Stimulated activated CD4-positive, alpha-beta T cell treated with anti-CD3 and anti-CD28 coated beads, Interleukin-4, amount 100 ng/mL, for 48 hours (primary cell): Measurements from ENCODE around the gene SP8.
"Not testable (repeated sequence)": the region's sequence is repeated elsewhere in the genome, so short reads cannot be mapped to it uniquely, and the experiment has no call there.

Experiments
- DNase-seq, 2 donors: peaks; one replicate each; pipeline ENCODE4 v3.0.0-alpha.2; 2020; ENCODE audit warnings: low read depth in 2 of 2

Gene SP8

DNA sequence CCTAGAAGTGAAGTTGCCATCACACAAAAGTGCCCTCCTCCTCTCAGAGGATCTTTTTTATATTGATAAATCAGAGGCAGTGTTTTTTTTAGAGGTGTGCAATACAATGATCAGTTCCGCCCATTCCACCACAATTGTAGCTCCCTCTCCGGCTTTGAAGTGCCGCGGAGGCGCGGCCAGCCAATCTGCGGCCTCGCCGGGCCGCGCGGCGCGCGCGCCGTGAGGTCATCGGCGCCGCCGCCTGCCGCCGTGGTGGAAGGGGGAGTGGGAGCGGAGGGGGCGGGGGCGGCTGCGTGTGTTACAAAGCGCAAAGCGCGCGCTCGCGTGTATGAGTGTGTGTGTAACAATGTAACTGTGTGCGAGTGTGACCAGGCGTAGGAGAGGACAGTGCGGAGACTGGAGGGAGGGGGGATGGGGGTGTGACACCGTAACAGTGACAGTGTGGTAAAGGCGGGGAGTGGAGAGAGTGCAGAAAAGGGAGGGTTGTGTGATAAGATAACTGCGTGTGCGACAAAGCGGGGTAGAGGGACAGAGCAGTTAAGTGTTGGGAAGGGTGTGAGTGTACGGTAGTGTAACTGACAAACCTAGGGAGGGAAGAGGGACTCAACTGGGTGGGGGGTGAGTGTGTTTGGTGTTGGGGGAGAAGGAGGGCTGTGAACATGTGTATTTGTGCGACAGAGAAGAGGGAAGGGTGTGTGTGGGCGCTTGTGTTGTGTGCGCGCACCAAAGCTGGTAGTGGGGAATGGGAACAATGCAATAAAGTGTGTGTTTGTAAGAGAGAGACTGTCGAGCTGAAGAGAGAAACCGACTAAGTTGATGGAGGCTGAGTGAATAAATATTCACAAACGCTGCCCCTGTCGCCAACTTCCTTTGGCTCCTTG is at the start of gene SP8:
TSS of gene SP8 (minus strand) at position 108 of the 881 bp plus-strand sequence. CDS start at position 20, 88 bp downstream.
- no peak for DNase-seq

DNA sequence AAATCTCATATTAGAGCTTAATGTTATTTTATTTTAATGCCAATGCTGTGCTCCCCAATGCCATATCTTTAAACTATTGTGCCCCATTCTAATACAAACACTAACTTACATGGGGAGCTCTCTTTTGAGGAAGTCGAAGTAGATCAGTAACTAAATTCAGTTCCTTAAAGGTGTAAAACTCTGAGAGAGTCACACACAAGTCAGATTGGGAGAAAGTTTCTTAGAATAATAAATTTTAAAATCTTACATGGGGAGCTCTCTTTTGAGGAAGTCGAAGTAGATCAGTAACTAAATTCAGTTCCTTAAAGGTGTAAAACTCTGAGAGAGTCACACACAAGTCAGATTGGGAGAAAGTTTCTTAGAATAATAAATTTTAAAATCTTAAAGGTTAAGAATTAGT is 49.7 kb upstream of the SP8 start:
- not testable (repeated sequence) for DNase-seq

DNA sequence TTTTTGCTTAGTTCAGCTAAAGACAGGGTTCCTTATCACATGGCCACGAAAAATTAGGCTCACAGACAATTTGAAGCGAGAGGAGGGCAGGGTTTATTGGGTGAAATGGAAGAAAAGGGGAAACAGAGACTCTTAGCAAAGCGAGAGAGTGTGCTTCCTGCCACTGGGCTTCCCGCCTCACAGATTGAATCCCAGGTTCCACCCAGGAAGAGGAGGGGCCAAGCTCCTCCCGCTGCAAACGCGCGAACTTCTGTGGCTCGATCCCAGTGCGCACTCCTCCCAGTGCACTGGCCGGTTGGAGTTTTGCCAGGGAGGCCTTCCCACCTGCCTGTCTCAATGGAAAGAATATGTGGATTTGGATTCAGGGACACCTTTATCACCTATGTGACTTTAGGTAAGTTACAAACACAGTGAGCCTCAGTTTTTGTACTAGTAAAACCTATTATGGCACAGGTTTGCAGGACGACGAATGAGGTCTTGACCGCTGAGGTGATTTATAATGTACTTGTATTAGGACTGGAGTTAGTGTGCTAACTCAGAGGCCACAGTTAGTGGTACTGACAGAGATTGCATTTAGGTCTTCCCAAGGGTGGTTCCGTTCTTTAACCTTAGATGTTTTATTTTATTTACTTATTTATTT is 48.5 kb upstream of the SP8 start:
- no peak for DNase-seq

DNA sequence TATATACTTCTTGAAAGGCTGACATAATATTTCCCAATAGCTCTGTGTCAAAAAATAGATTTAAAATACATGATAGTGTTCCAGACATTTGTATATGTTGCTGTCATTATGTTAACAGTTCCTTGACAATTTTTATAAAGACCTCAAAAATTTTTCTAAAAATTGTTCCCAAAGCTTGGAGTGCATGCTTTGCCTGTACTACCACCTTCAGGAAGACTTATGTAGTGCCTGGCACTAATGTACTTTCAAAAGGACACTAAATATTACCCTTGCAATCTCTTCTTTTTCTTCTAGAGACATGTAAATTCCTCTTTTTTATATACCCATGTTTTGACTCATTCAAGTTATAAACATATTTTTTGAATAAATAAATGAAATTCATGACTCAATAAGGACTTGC is 48.0 kb upstream of the SP8 start:
- DNase-seq, result no peak

DNA sequence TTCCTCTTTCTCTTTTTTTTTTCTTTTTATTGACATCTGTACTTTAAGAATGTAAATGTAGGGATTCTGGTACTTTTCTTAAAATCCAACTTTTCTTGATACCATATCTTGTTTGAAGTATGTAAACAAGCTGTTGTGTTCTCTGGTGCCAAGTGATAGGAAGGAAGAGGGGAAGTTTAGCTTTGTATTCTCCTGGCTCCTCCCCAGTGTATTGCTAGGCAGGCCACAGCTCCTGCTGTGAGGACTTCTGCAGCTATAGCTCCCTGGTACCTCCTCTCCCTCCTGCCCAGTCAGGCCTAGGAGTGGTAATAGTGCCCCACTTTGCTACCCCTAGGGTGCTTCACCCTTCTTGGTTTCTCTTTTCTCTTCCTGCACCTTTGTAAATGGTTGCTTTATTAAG is 45.3 kb upstream of the SP8 start:
- no peak for DNase-seq

DNA sequence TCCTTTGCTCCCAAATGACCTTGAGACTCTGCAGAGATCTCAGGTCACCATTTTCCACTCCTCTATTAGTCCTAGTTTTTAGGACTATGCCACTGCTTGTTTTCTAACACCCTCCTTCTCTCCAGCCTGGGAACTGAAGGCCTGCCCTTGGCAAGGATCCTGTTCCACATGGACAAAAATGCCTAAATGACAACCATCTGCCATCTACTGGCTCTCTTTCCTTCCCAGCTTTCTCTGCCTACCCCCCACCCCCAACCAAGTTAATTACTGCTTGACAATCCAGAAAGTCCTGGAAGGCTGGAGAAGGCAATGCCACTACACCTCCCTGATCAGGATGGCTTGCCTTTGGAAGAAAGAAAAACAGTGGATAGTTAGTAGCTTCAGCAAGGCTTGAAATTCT is 44.8 kb upstream of the SP8 start:
- DNase-seq, result no peak

DNA sequence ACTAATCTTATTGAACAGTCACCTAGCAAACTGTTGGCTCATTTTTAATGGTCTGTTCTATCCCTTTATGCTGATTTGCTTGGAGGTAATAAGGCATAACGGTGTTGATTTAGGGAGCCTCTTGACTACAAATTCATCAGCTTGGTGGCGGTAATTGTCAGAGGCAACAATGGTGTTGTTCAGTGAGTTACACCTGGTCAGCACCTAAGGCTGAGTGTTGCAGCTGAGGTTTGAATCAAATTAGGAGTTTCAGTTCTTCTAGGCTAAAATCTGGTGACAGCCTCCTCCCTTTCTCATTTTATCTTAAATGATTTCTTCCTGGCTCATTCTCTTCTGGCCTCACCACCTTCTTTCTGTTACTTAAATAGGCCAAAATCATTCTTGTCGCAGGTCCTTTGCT is 42.3 kb upstream of the SP8 start:
- no peak for DNase-seq

DNA sequence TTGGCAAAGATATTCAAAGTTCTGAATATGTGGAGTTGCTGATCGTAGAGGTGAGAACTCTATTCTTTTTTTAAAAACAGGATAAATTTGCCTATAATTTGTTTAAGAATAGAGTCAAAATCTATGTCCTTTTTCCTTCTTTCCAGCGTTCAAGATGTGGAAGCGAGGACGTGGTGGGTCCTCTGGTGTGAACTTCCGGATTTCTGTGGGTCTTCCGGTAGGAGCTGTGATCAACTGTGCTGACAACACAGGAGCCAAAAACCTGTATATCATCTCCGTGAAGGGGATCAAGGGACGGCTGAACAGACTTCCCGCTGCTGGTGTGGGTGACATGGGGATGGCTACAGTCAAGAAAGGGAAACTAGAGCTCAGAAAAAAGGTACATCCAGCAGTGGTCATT is 40.5 kb upstream of the SP8 start:
- DNase-seq, result no peak

DNA sequence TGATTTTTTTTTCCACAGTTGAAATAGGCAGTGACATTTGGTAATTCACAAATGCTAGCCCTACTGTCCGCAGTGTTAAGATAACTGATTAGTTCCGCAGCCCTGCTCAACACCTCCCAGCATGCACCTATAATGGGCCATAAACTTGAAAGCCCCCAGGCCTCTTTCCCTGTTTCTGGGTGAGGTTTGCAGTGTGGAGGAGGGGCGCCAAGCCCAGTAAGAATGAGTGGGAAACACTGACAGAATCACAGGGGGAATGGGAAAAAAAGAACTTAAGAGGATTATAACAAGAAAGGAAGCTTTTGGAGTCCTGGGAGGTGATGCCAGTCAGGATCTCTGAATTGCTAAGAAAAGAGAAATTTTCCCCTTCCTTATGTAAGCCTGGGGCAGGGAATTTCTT is 39.6 kb upstream of the SP8 start:
- DNase-seq, result no peak

DNA sequence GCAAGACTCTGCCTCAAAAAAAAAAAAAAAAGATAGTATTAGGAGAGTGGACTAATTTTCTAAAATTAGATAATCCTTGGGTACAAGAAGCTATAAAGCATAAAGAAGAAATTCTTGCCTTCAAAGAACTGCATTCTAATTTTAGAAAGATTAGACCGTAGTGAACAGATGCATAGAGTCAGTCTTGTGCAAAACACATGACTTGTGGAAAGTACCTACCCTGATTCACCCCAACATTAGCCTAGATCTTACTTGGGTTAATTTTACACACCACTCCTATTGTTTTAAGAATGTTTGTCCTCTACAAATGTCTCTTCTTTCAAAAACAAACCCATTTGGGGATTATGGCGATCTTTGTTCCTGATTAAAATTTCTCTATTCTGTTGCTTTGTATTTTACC is 38.9 kb upstream of the SP8 start:
- DNase-seq, result no peak

DNA sequence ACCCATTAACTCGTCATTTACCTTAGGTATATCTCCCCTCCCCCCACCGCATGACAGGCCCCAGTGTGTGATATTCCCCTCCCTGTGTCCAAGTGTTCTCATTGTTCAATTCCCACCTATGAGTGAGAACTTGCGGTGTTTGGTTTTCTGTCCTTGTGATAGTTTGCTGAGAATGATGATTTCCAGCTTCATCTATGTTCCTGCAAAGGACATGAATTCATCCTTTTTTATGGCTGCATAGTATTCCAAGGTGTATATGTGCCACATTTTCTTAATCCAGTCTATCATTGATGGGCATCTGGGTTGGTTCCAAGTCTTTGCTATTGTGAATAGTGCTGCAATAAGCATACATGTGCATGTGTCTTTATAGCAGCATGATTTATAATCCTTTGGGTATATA is 34.7 kb upstream of the SP8 start:
- DNase-seq, result not testable (repeated sequence)

DNA sequence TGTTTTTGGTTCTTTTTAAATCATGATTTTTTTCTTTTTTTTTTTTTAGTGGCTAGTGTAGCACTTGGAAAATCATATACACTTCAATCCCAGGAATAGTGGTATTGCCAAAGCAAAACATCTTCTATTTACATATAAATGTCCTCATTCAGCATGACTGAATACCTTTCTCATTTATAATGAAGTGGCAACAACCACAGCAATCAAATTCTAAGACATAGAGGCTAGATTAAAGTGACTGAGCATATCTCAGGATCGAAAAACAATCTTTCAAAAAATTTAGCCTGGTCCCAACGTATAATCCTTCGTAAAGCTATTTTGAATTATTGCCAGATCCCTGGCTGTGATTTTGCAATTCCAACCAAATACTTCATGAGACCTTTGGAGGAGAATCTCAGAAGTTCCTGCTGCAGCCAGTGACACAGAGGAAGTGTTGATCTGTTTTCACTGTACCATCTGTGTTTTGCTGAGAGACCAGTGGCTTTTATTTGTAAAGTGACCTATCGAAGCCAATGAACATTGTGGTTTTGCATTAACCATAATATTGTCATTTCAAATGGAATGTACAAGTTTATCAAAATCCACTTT is 29.8 kb upstream of the SP8 start:
- no peak for DNase-seq

DNA sequence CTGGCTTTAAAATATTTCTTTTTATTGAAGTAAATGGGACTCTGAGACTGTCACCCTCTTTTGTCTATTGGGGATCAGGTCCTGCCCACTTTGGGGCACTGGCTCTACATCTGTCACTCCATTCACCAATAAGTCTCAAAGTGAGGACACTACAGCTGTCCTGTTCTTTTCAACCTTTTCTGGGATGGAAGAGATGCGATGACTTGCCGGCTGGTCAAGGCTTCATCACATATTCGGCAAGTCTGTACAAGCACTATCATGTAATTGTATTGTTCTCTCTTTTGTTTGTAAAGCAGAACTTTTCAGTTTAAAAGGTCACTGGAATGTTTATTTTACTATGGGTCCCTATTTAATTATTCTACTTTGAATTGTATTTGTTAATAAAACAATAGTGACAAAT is 17.7 kb upstream of the SP8 start:
- DNase-seq, result no peak

DNA sequence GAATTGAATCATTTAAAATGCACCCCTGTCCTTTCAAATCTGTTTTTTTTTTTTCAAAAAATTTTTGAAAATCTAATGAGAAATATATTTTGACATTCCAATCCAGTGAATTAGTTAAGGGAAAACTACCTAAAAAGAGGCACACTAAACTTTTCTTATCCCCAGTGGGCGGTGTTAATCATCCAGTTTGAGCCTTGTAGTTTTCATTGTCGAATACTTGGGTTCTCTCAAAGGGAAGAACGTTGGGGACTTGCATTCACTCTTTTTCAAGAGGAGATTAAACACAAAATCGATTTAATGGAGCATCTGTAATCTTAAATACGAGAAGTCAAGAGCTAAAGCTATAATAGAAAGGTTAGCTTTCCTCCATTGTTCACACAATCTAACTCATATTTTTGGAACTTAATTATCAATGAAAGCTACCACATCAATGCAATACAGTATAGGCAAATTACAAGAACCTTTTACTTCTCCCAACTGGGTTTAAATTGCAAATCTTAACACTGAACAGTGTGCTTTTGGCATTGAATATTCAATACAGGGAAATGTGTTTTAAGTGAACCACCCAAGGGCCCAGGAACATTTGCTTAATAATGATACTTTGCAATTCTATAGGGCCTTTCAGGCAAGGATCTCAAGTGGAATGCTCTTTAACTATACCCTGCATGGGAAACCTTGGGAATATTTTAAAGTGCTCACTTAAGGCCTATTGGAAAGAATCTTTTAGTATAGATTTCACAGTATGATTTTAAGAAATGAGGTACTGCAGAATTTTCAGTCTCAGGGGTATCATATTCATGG is 13.1 kb upstream of the SP8 start:
- no peak for DNase-seq

DNA sequence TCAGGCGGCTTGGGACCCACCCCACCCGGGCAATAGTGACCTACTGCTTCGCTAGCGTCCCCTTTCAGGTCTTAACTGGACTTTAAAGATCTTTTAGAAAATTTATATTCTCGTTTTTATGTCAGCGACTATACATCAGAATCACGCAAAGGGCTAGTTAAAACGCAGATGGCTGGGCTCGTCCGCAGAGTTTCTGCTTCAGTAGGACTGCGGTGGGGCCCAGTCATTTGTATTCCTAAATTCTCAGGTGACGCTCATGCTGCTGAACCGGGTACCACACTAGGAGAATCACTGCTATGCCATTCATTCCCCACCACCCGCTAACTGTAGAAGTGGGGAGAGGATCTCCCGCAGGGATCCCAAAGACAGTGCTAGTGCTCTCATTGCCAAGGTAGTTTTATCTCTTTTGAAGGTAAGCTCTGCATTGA is 12.0 kb upstream of the SP8 start:
- no peak for DNase-seq

DNA sequence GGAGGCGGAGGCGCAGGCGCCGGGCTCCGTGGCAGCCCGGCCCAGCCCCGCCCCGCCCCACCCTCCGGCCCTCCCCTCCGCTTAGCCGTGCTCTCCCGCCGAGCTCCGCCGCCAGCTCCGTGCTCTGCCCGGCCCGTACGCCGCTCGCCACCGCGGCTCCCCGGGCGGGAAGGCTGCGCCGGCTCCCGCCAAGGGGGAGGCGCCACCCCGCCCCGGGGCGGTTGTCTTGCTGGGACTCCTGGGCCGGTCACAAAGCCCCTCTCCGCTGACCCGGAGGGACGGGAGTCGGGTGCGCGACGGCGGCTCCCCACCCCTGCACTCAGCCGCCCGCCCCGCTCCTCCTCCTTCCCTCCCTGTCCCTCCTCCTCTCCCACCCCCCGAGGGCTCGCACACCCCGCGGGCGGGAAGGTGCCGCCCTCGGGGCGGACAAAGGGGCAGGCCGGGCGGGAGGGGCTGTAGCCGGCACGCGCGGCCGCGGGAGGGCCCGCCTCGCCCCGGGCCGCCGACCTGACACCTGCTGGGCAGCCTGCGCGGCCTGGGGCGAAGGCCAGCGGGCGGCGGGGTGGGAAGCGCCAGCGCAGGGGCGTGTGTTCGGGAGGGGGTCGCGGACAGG is 11.5 kb upstream of the SP8 start:
- DNase-seq, result no peak

DNA sequence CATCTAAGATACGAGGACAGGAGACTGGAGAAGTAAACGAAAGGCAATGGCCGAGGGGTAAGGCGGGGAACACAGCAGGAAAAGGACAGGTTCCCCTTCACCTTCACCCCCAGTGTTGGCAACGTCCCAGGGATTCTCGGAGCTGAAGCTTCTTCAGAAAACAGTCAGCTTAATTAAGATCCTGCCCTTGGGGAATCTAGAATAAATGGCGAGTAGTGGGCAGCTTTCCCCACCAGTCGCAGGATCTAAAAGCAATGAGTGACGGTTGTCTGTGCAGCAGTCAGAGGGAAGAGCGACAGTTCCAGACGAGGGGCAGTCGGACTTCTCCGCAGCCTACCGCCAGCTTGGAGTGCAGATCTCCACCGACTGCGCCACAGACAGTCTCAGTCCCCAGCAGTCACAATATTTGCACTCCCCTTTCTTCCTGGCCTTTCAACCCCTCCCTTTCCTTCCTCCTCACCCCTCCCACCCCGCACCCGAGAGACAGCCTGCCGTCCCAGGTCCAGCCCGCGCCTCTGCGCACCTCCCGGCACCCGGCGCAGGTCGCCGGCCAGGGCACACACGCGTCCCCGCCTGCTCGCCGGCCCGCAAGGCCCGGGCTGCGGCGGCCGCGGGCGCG is 10.9 kb upstream of the SP8 start:
- no peak for DNase-seq

DNA sequence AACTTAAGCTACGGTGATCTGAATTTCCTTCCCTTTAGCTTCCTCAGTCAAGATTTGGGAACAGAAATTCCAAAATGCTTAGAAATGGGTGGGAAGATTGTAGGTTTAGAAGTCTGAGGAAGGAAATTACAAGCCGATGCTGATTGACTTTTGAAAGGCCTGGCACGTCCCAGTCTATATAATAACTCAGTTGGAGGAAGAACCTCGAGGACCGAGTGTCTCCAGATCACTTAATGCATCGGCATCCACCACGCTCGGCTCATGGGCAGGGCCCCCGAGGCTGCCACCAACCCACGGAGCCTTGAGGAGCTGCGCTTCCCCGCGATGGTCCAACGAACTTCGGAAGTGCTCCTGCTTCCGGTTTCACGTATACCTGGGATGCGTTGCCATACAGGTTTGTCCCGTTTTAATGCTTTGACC is 10.4 kb upstream of the SP8 start:
- no peak for DNase-seq

DNA sequence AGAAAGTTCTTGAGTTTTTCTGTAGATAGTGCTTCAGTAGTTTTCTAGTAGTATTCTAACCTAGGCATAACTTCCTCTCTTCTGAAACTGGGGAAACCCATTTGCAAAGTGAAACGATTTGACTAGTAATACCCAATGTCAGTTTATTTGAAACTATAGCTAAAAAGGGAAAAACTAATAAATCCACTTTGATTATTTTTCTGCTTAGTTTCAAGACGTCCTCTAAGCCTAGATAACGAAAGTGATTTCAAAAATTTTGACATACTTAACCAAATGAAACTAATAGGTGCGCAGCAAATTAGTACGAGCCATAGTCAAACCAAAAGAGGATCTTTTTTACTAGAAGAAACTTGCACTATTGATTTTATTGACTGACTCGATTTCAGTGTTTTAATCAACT is 9.8 kb upstream of the SP8 start:
- no peak for DNase-seq

DNA sequence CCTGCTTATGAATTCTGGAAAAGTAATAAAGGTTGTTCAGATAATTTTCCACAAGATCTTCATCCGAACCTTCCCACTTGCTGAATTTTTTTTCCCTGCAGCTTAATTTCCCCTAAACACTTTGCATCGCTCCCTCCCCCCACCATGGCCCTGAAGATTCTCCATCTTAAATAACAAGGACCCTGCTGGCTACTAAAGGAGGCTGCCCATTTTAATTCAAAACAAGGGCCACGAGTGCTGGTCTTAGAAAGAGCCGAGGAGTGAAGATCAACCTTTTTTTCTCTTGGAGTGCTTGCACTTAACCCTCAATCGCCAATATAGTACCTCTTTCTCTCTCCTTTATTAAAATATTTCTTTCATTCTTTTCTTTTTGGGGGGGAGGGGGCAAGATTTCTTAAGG is 9.2 kb upstream of the SP8 start:
- DNase-seq, result no peak

DNA sequence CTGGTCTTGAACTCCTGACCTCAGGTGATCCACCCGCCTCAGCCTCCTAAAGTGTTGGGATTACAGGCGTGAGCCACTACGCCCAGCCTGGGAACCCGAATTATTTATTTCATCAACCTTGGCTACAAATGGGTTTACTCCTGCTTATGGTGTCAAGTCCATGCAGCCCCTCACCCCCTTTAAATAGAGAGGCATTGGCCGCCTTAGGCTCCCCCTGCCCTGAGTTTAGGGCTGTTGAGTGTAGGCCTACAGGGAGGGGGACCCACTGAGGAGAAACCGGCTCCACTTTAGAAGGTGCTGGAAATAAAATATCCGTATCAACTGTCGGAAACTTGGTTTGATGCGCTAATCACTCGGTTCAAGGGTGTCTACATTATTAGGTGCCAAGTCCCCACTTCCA is 8.7 kb upstream of the SP8 start:
- DNase-seq, result no peak
